ENCODE data around the gene ZNF628.

ZNF628 gene

DNA sequence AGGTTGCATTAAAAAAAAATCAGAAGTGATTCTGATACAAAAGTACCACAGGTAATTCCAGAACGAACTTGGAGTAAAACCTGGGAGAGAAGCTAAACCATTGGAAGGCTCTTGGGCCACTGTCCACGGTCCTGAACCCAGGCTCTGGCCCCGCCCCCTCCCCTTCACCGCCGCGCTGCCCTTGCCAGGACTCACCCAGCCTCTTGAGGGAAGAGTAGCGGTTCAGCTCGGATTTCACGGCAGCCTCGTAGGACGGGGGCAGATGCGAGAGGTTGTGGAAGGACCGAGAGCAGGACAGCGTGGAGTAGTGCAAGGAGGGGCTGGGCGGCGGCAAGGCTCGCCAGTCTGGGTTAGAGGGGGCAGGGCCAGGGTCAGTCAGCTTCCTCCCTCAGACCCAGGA, 39.0 kb upstream of the ZNF628 start:
- peak; percentile 86 for ATAC-seq
- TF ChIP-seq, protein P1, sequence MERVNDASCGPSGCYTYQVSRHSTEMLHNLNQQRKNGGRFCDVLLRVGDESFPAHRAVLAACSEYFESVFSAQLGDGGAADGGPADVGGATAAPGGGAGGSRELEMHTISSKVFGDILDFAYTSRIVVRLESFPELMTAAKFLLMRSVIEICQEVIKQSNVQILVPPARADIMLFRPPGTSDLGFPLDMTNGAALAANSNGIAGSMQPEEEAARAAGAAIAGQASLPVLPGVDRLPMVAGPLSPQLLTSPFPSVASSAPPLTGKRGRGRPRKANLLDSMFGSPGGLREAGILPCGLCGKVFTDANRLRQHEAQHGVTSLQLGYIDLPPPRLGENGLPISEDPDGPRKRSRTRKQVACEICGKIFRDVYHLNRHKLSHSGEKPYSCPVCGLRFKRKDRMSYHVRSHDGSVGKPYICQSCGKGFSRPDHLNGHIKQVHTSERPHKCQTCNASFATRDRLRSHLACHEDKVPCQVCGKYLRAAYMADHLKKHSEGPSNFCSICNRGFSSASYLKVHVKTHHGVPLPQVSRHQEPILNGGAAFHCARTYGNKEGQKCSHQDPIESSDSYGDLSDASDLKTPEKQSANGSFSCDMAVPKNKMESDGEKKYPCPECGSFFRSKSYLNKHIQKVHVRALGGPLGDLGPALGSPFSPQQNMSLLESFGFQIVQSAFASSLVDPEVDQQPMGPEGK (CRISPR knock-in tag; IDR thresholded peaks at IDR 0.05; ENCODE audit: borderline replicate concordance): no peak
- peak; percentile 71; the same call in 1 of the 2 replicates for TF ChIP-seq CSDC2 (CRISPR knock-in tag; IDR thresholded peaks at IDR 0.05)
- 0 out of 2 replicates have a peak, but pooled peaks have one; percentile 16 for TF ChIP-seq ISL1 (CRISPR knock-in tag; IDR thresholded peaks at IDR 0.05)
- peak; percentile 72; the same call in 1 of the 2 replicates for TF ChIP-seq SNAI2 (CRISPR knock-in tag; IDR thresholded peaks at IDR 0.05)

DNA sequence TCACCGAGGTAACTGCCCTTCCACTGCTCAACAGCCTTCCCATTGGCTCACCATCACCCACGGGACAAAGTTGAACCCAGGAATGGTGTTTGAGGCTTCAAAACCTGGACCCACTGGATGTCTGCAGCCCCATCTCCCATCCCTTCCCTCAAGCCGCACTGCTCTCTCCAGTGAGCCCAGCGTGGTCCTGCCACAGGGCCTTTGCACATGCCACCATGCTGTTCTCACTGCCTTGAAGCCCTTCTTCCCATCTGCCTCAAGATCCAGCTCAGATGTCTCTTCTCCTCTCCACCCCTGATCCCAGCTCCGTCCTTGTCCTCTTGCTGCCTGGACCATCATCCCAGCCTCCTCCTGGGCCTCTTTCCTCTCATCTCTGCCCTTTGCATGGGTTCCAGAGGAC, 37.4 kb upstream of the ZNF628 start:
- no peak for ATAC-seq
- TF ChIP-seq TOX (CRISPR knock-in tag; IDR thresholded peaks at IDR 0.05; ENCODE audit: borderline replicate concordance) (no peak), ZNF8 (CRISPR knock-in tag; IDR thresholded peaks at IDR 0.05) (no peak), ZC3H10 (CRISPR knock-in tag; IDR thresholded peaks at IDR 0.05) (no peak), ESRRG (CRISPR knock-in tag; IDR thresholded peaks at IDR 0.05) (no peak), ISL1 (CRISPR knock-in tag; IDR thresholded peaks at IDR 0.05) (no peak), SNAI2 (CRISPR knock-in tag; IDR thresholded peaks at IDR 0.05) (no peak), OSR1 (CRISPR knock-in tag; IDR thresholded peaks at IDR 0.05) (no peak)
- TF ChIP-seq, protein P2, sequence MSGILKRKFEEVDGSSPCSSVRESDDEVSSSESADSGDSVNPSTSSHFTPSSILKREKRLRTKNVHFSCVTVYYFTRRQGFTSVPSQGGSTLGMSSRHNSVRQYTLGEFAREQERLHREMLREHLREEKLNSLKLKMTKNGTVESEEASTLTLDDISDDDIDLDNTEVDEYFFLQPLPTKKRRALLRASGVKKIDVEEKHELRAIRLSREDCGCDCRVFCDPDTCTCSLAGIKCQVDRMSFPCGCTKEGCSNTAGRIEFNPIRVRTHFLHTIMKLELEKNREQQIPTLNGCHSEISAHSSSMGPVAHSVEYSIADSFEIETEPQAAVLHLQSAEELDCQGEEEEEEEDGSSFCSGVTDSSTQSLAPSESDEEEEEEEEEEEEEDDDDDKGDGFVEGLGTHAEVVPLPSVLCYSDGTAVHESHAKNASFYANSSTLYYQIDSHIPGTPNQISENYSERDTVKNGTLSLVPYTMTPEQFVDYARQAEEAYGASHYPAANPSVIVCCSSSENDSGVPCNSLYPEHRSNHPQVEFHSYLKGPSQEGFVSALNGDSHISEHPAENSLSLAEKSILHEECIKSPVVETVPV (CRISPR knock-in tag; IDR thresholded peaks at IDR 0.05): no peak

DNA sequence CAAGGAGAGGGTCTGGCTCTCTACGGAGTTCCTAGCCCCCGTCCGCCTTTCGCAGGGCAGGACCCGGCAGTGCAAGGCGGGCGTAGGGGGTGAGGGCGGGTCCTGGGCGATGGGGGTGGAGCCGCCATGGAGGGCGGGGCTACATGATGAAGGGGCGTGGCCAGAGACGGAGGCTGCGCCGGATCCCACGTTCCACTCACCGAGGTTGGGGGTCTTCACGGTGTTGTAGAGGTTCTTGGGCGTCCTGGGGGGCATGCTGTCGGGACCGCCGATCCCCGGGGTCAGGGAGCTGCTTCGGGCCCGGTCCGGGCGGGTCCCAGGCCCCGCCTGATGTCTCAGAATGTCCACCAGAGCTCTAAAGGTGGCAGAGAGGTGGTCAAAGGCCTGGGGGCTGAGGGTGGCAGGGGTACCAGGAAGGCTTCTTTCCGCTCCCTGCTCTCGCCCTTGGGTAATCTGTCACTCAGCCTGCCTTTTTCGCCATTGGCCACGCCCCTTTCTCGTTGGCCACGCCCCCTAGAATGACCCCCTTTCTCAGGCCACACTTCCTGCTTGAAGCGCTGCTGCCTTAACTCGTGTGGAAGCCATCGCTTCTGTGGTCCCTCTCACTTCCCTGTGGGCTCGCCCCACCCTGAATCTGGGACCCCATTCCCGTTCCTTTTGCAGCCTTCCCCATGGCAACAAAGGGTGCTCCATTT, 35.9 kb upstream of the ZNF628 start:
- TF ChIP-seq ZNF8 (CRISPR knock-in tag; IDR thresholded peaks at IDR 0.05) (no peak), ZNF70 (CRISPR knock-in tag; IDR thresholded peaks at IDR 0.05) (peak; percentile 60; the same call in 1 of the 2 replicates)
- ATAC-seq: peak; percentile 33

DNA sequence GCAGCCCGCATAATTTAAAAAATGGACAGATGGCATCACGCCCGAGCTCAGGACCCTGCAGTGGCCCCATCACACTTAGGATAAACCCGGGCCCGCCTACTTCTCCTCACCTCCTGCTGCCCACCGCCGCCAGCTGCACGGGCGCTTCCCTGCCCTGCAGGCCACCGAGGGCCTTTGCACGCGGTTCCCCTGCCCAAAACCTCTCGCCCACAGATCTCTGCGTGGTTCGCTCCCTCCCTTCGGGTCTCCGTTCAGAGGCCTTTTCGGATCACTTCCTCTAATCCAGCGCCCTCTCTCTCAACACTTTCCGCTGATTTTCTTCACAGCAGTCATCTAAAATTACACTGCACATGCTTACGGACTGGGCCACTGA, 35.1 kb upstream of the ZNF628 start:
- no peak for TF ChIP-seq CSDC2 (CRISPR knock-in tag; IDR thresholded peaks at IDR 0.05)
- TF ChIP-seq, protein P3, sequence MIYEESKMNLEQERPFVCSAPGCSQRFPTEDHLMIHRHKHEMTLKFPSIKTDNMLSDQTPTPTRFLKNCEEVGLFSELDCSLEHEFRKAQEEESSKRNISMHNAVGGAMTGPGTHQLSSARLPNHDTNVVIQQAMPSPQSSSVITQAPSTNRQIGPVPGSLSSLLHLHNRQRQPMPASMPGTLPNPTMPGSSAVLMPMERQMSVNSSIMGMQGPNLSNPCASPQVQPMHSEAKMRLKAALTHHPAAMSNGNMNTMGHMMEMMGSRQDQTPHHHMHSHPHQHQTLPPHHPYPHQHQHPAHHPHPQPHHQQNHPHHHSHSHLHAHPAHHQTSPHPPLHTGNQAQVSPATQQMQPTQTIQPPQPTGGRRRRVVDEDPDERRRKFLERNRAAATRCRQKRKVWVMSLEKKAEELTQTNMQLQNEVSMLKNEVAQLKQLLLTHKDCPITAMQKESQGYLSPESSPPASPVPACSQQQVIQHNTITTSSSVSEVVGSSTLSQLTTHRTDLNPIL (CRISPR knock-in tag; IDR thresholded peaks at IDR 0.05; ENCODE audit: low read depth): no peak
- TF ChIP-seq RARB (CRISPR knock-in tag; IDR thresholded peaks at IDR 0.05): no peak
- no peak for TF ChIP-seq OSR1 (CRISPR knock-in tag; IDR thresholded peaks at IDR 0.05)
- no peak for TF ChIP-seq ESRRG (CRISPR knock-in tag; IDR thresholded peaks at IDR 0.05)
- TF ChIP-seq BACH2 (CRISPR knock-in tag; IDR thresholded peaks at IDR 0.05; ENCODE audit: borderline replicate concordance): no peak
- no peak for TF ChIP-seq TOX (CRISPR knock-in tag; IDR thresholded peaks at IDR 0.05; ENCODE audit: borderline replicate concordance)
- no peak for TF ChIP-seq SNAI2 (CRISPR knock-in tag; IDR thresholded peaks at IDR 0.05)
- TF ChIP-seq ZC3H10 (CRISPR knock-in tag; IDR thresholded peaks at IDR 0.05): no peak
- TF ChIP-seq, protein P1 (CRISPR knock-in tag; IDR thresholded peaks at IDR 0.05; ENCODE audit: borderline replicate concordance): no peak
- no peak for TF ChIP-seq ZNF70 (CRISPR knock-in tag; IDR thresholded peaks at IDR 0.05)
- TF ChIP-seq, protein P4, sequence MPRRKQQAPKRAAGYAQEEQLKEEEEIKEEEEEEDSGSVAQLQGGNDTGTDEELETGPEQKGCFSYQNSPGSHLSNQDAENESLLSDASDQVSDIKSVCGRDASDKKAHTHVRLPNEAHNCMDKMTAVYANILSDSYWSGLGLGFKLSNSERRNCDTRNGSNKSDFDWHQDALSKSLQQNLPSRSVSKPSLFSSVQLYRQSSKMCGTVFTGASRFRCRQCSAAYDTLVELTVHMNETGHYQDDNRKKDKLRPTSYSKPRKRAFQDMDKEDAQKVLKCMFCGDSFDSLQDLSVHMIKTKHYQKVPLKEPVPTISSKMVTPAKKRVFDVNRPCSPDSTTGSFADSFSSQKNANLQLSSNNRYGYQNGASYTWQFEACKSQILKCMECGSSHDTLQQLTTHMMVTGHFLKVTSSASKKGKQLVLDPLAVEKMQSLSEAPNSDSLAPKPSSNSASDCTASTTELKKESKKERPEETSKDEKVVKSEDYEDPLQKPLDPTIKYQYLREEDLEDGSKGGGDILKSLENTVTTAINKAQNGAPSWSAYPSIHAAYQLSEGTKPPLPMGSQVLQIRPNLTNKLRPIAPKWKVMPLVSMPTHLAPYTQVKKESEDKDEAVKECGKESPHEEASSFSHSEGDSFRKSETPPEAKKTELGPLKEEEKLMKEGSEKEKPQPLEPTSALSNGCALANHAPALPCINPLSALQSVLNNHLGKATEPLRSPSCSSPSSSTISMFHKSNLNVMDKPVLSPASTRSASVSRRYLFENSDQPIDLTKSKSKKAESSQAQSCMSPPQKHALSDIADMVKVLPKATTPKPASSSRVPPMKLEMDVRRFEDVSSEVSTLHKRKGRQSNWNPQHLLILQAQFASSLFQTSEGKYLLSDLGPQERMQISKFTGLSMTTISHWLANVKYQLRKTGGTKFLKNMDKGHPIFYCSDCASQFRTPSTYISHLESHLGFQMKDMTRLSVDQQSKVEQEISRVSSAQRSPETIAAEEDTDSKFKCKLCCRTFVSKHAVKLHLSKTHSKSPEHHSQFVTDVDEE (CRISPR knock-in tag; IDR thresholded peaks at IDR 0.05): no peak
- TF ChIP-seq, protein P2 (CRISPR knock-in tag; IDR thresholded peaks at IDR 0.05): no peak
- no peak for ATAC-seq

Data from SK-N-SH treated with all-trans-retinoic acid at 6 μM for 48 hours (cell line).